Pancreas (tissue), 10 donors: ENCODE measurements around the gene GNPTG. TPM values are rescaled to one million over a fixed set of nuclear protein-coding genes. Genes with fewer than 3 reads are reported as not detected.

Experiments used
- ATAC-seq, 4 donors: fragments of 200-7000 bp; cut with Tn5 transposase; one replicate each; pipeline versions ENCODE4 v1.8.0 to v1.9.1; 2020; ENCODE audit warnings: mild to moderate bottlenecking in 4 of 4, moderate library complexity in 4 of 4
- DNase-seq, 6 donors: peaks; one replicate each; pipeline ENCODE4 v3.0.0-alpha.2; 2020
- FAIRE-seq: peaks from 2 replicates; lab custom pipeline; 2012; peaks lifted over from hg19 to GRCh38; lab: Jason Lieb, UNC
- H3K27ac ChIP-seq, 4 donors: fragments of 200-600 bp; sonication (generic); 1 replicate in 3 of 4; 2 replicates in 1 of 4; pipeline versions ENCODE4 v1.5.0 to v1.8.0; 2020
- H3K27me3 ChIP-seq, 4 donors: fragments of 200-600 bp; one replicate each; pipeline ENCODE4 v1.8.0; 2021
- H3K36me3 ChIP-seq, 3 donors: fragments of 200-600 bp; sonication (generic) in 1 of 3; one replicate each; pipeline versions ENCODE4 v1.5.0 to v1.8.0; 2020 to 2021
- H3K4me1 ChIP-seq, 3 donors: fragments of 200-600 bp; one replicate each; pipeline ENCODE4 v1.8.0; 2021
- H3K4me3 ChIP-seq, 4 donors: fragments of 200-600 bp; sonication (generic) in 2 of 4; one replicate each; pipeline versions ENCODE4 v1.5.0 to v1.8.0; 2020 to 2021
- H3K9me3 ChIP-seq, 4 donors: fragments of 200-600 bp; one replicate each; pipeline ENCODE4 v1.8.0; 2021
- WGBS, 2 donors: extraction: QIAGEN DNeasy Blood & Tissue Kit; methylation state at CpG; one replicate each; pipeline ENCODE4 v1.1.7; 2013; 5-methylcytosine and 5-hydroxymethylcytosine counted together
- intact Hi-C, 3 donors: fragments of 100-400 bp; cut with DNase I; formaldehyde crosslinking; loops; one replicate each; pipeline versions ENCODE4 v1.11.1 to v1.14.2; 2022
- polyA plus RNA-seq, 2 donors: library from polyadenylated mRNA; stranded (reverse); fragments of 200-250 nt; gene quantifications; one replicate each; pipeline ENCODE4 v1.2.3, GENCODE V29; 2013
- total RNA-seq, 6 donors: library from RNA; stranded (reverse); fragmentation: NEBNext Ultra II Directional in 4 of 6; extraction: Animal tissue kit (Norgen Biotek cat#: 25700) in 4 of 6; gene quantifications; one replicate each; pipeline versions ENCODE4 v1.2.1 to v1.2.4, GENCODE V29; 2021 to 2023
- TF ChIP-seq, protein P1 (sequence below), 4 donors: fragments of 200-600 bp; sonication (generic) in 3 of 4; IDR thresholded peaks; one replicate each; pipeline versions ENCODE4 v1.5.0 to v1.8.0; 2021; ENCODE audit warnings: antibody characterized with exemption in 4 of 4
- donor health status: healthy with polysubstance abuse.
- donor health status: DM: no; HTN: no; CAD: no; lungs with moderate emphysema.
- donor health status: DM: no; HTN: no; CAD: no.
- donor health status: control.
- donor health status: control.
- donor health status: Bipolar disorder and iron deficiency.
- donor health status: DM: yes; HTN: yes; CAD: no.
- donor health status: DM: no; HTN: no; CAD: no.
- donor health status: DM: no; HTN: no; CAD: no.
- donor health status: DM: yes; HTN: yes; CAD: no.

Gene GNPTG
- total and polyA plus RNA-seq, 8 donors = 28.0 to 75.3 (median 40.9) TPM

DNA sequence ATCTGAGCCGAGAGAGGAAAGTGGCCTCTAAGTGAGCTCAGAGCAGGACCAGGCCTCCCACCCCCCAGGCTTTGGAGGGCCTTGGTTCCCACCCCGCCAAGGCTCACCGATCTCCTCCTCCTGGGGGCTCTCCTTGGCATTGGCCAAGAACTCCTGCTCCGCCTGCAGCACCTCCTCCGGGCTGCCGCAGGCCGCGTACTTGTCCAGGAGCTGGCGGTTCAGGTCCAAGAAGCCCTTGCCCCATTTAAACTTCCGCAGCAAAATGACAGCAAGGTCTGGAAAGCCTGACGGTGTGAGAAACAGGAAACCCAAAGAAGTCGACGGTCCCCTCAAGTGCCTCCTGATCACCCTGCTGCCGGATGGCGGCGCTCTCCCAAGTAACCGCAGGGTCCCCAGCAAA is 1.8 kb upstream of the GNPTG start:
- peaks cover 10 to 21% (median 13%) of the 10 kb centered on the region in 3 donors for H3K4me1 ChIP-seq
- no peak overlapping the region for H3K4me3 ChIP-seq
- no peak for ATAC-seq
- 94% methylated on average over 16 to 17 of the region's 17 CpGs for WGBS, 2 donors
- no peaks in the 10 kb centered on the region for H3K27me3 ChIP-seq
- peaks cover 0 to 13% (median 0%) of the 10 kb centered on the region in 3 donors for H3K36me3 ChIP-seq
- DNase-seq = peak in 2 of 6 donors; percentile 25 to 48
- intact Hi-C loops = no loop called here
- TF ChIP-seq, protein P1, sequence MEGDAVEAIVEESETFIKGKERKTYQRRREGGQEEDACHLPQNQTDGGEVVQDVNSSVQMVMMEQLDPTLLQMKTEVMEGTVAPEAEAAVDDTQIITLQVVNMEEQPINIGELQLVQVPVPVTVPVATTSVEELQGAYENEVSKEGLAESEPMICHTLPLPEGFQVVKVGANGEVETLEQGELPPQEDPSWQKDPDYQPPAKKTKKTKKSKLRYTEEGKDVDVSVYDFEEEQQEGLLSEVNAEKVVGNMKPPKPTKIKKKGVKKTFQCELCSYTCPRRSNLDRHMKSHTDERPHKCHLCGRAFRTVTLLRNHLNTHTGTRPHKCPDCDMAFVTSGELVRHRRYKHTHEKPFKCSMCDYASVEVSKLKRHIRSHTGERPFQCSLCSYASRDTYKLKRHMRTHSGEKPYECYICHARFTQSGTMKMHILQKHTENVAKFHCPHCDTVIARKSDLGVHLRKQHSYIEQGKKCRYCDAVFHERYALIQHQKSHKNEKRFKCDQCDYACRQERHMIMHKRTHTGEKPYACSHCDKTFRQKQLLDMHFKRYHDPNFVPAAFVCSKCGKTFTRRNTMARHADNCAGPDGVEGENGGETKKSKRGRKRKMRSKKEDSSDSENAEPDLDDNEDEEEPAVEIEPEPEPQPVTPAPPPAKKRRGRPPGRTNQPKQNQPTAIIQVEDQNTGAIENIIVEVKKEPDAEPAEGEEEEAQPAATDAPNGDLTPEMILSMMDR (IDR thresholded peaks at IDR 0.05) = no peak
- FAIRE-seq = no peak
- H3K27ac ChIP-seq = no peak overlapping the region
- no peaks in the 10 kb centered on the region for H3K9me3 ChIP-seq

GRCh38 chr16:1350691-1351090 is 1.0 kb upstream of the GNPTG start:
- intact Hi-C loops = no loop called here
- Histone ChIP-seq H3K27me3 (no peaks in the 10 kb centered on the region), H3K4me1 (peaks cover 10 to 21% (median 13%) of the 10 kb centered on the region in 3 donors), H3K4me3 (peak overlapping the region; percentile 93 to 100 (median 98)), H3K27ac (no peak overlapping the region), H3K36me3 (peaks cover 0 to 13% (median 0%) of the 10 kb centered on the region in 3 donors), H3K9me3 (no peaks in the 10 kb centered on the region)
- TF ChIP-seq, protein P1 (IDR thresholded peaks at IDR 0.05) = no peak
- peak in 2 of 6 donors; percentile 33 to 70 for DNase-seq
- 53 to 69% methylated on average over 19 of the region's 19 CpGs for WGBS, 2 donors
- no peak for FAIRE-seq
- no peak for ATAC-seq

- TF ChIP-seq, protein P1 (IDR thresholded peaks at IDR 0.05) = no peak
- peaks cover 0 to 13% (median 0%) of the 10 kb centered on the region in 3 donors for H3K36me3 ChIP-seq
- intact Hi-C loops = no loop called here
- H3K4me3 ChIP-seq = peak overlapping the region; percentile 93 to 100 (median 98)
- WGBS, 2 donors = 0% methylated on average over 30 to 35 of the region's 35 CpGs
- H3K9me3 ChIP-seq = no peaks in the 10 kb centered on the region
- peaks cover 10 to 21% (median 13%) of the 10 kb centered on the region in 3 donors for H3K4me1 ChIP-seq
- peak overlapping the region in 3 of 4 donors; percentile 12 to 50 (median 46) for H3K27ac ChIP-seq
- FAIRE-seq (no peak), DNase-seq (peak in 1 of 6 donors; percentile 71), ATAC-seq (peak in 2 of 4 donors; percentile 3 to 8)
- H3K27me3 ChIP-seq = no peaks in the 10 kb centered on the region
Observed at GRCh38 chr16:1351215-1351581, 533 bp upstream of the GNPTG start.

- FAIRE-seq (no peak), ATAC-seq (no peak), DNase-seq (peak in 2 of 6 donors; percentile 30 to 65)
- Histone ChIP-seq H3K27ac (no peak overlapping the region), H3K36me3 (peaks cover 0 to 2% (median 0%) of the 10 kb centered on the region in 3 donors), H3K4me3 (no peak overlapping the region), H3K27me3 (no peaks in the 10 kb centered on the region), H3K9me3 (no peaks in the 10 kb centered on the region), H3K4me1 (peaks cover 10 to 21% (median 13%) of the 10 kb centered on the region in 3 donors)
- intact Hi-C loops = no loop called here
- TF ChIP-seq, protein P1 (IDR thresholded peaks at IDR 0.05) = no peak
- 80 to 88% methylated on average over 49 of the region's 49 CpGs for WGBS, 2 donors
Observed at GRCh38 chr16:1354815-1355540, 3.2 kb downstream of the GNPTG start.

DNA sequence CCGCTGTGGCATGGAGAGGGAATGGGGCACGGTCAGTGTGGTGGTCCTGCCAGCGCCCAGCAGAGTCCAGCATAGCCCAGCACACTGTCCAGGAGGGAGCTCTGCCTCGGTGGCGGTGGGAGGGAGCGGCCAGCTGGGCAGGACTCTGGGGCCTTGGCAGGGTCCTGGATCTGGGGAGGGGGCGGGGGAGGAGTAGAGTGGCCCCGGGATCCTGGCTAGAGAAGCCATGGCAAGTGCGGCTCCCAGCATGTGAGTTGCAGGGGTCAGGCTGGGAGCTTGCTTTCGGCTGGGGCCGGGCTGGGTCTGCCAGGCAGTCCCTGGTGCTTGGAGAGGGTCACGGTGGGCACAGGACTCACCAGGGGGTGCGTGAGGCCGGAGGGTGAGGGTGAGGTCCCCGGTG is 3.9 kb downstream of the GNPTG start:
- WGBS, 2 donors = 73 to 79% methylated on average over 11 to 15 of the region's 15 CpGs
- DNase-seq (peak in 2 of 6 donors; percentile 27 to 70), ATAC-seq (no peak), FAIRE-seq (no peak)
- Histone ChIP-seq H3K27me3 (no peaks in the 10 kb centered on the region), H3K27ac (no peak overlapping the region), H3K9me3 (no peaks in the 10 kb centered on the region), H3K4me3 (no peak overlapping the region), H3K36me3 (no peaks in the 10 kb centered on the region), H3K4me1 (peaks cover 9 to 17% (median 12%) of the 10 kb centered on the region in 3 donors)
- intact Hi-C loops = no loop called here
- TF ChIP-seq, protein P1 (IDR thresholded peaks at IDR 0.05) = no peak
